A549 (cell line): Measurements from ENCODE around the gene CFAP298. TPM values are rescaled to one million over a fixed set of nuclear protein-coding genes. Genes with fewer than 3 reads are reported as not detected.

ENCODE experiments used
- ATAC-seq, 2 experiments: fragments of 200-7000 bp in 1 of 2; fragments of >200 bp in 1 of 2; cut with Nextera tagmentation in 1 of 2; cut with Tn5 transposase in 1 of 2; 3 replicates each; pipeline versions ENCODE4 v1.8.0 to v1.9.1; 2018 to 2020; ENCODE audit warnings: mild to moderate bottlenecking in 1 of 2, moderate library complexity in 1 of 2
- CTCF ChIA-PET: fragments of 300-600 bp; sonication (Branson Sonifier 250); formaldehyde crosslinking; extraction: SDS; loops from one replicate; lab custom pipeline; 2021; ENCODE audit warnings: antibody characterized with exemption, inconsistent platforms; lab: Yijun Ruan, JAX
- POLR2A ChIA-PET: fragments of 350-600 bp; formaldehyde crosslinking; extraction: SDS; loops from one replicate; lab custom pipeline; 2021; ENCODE audit warnings: antibody characterized with exemption, inconsistent platforms; lab: Yijun Ruan, JAX
- DNase-seq, 2 experiments: peaks; one replicate each; pipeline versions ENCODE4 v3.0.0 to v3.0.0-alpha.2; 2011 to 2016; ENCODE audit warnings: low read depth in 1 of 2, low spot score in 1 of 2
- FAIRE-seq: peaks from 2 replicates; lab custom pipeline; 2011; peaks lifted over from hg19 to GRCh38; lab: Jason Lieb, UNC
- H3K27ac ChIP-seq, 2 experiments: fragments of >200 bp; sonication (Bioruptor Twin); formaldehyde crosslinking; 3 replicates each; pipeline ENCODE4 v1.5.1; 2016 to 2017
- H3K4me1 ChIP-seq: fragments of >200 bp; sonication (Bioruptor Twin); formaldehyde crosslinking; 3 replicates; pipeline ENCODE4 v1.6.1; 2016
- H3K4me2 ChIP-seq: fragments of >200 bp; sonication (Bioruptor Twin); formaldehyde crosslinking; 3 replicates; pipeline ENCODE4 v1.6.1; 2016
- H3K4me3 ChIP-seq: fragments of >200 bp; sonication (Bioruptor Twin); formaldehyde crosslinking; 3 replicates; pipeline ENCODE4 v1.5.1; 2016
- H3K9me3 ChIP-seq: fragments of >200 bp; sonication (Bioruptor Twin); formaldehyde crosslinking; 3 replicates; pipeline ENCODE4 v1.6.1; 2016
- CEBPB ChIP-seq, 2 experiments: fragments of >200 bp in 1 of 2; sonication (Bioruptor Twin) in 1 of 2; formaldehyde crosslinking in 1 of 2; IDR thresholded peaks; 2 replicates each; pipeline ENCODE4 v1.6.1; 2012 to 2016
- CHD4 ChIP-seq: fragments of 200-600 bp; sonication (generic); IDR thresholded peaks from 2 replicates; pipeline ENCODE4 v1.6.1; 2016; ENCODE audit warnings: antibody characterized with exemption, mild to moderate bottlenecking, borderline replicate concordance
- CTCF ChIP-seq: fragments of >200 bp; sonication (Bioruptor Twin); formaldehyde crosslinking; IDR thresholded peaks from 3 replicates; pipeline ENCODE4 v1.5.1; 2016
- ELK1 ChIP-seq: fragments of 150-350 bp; IDR thresholded peaks from 2 replicates; pipeline ENCODE4 v1.6.1; 2014; ENCODE audit warnings: low read depth, mild to moderate bottlenecking, low read length
- FOXS1 ChIP-seq: fragments of 250-450 bp; sonication (Bioruptor Pico); IDR thresholded peaks from 2 replicates; pipeline ENCODE4 v1.5.0; 2020; ENCODE audit warnings: mild to moderate bottlenecking, moderate library complexity
- HES2 ChIP-seq: fragments of >200 bp; sonication (Bioruptor Twin); formaldehyde crosslinking; IDR thresholded peaks from 2 replicates; pipeline ENCODE4 v1.6.1; 2016
- HMGXB4 ChIP-seq: fragments of 250-450 bp; sonication (Bioruptor Pico); IDR thresholded peaks from 2 replicates; pipeline ENCODE4 v1.5.0; 2021; ENCODE audit warnings: mild to moderate bottlenecking, moderate library complexity, borderline replicate concordance
- HOXA7 ChIP-seq: fragments of 250-450 bp; sonication (Bioruptor Pico); IDR thresholded peaks from 2 replicates; pipeline ENCODE4 v1.5.0; 2020; ENCODE audit warnings: mild to moderate bottlenecking, moderate library complexity
- JUN ChIP-seq, 2 experiments: fragments of >200 bp; sonication (Bioruptor Twin); formaldehyde crosslinking; IDR thresholded peaks; 2 replicates in 1 of 2; 3 replicates in 1 of 2; pipeline ENCODE4 v1.6.1; 2016 to 2017
- KDM1A ChIP-seq: fragments of 200-600 bp; sonication (generic); IDR thresholded peaks from 2 replicates; pipeline ENCODE4 v1.6.1; 2016; ENCODE audit warnings: low read depth, mild to moderate bottlenecking
- MAZ ChIP-seq: fragments of 150-350 bp; IDR thresholded peaks from 2 replicates; pipeline ENCODE4 v1.6.1; 2014; ENCODE audit warnings: antibody characterized with exemption, low read depth, low read length, borderline replicate concordance
- MYC ChIP-seq: IDR thresholded peaks from 2 replicates; pipeline ENCODE4 v1.6.1; 2012; ENCODE audit warnings: mild to moderate bottlenecking, inconsistent platforms, low read length, improper control_type of control experiment, borderline replicate concordance
- NPAS2 ChIP-seq: fragments of 250-450 bp; sonication (Bioruptor Pico); IDR thresholded peaks from 2 replicates; pipeline ENCODE4 v1.8.0; 2022; ENCODE audit warnings: mild to moderate bottlenecking, moderate library complexity, borderline replicate concordance
- POLR2AphosphoS2 ChIP-seq: conservative IDR thresholded peaks from 2 replicates; pipeline ENCODE4 v1.6.1; 2012; ENCODE audit warnings: low read length, improper control_type of control experiment, inconsistent platforms
- REST ChIP-seq: fragments of 200-600 bp; sonication (generic); IDR thresholded peaks from 2 replicates; pipeline ENCODE4 v1.6.1; 2016; ENCODE audit warnings: antibody characterized with exemption, mild to moderate bottlenecking, moderate library complexity
- RFX5 ChIP-seq: fragments of 450-650 bp; IDR thresholded peaks from 2 replicates; pipeline ENCODE4 v1.7.1; 2014; ENCODE audit warnings: antibody characterized with exemption, mild to moderate bottlenecking, moderate library complexity
- SMC3 ChIP-seq: fragments of >200 bp; sonication (Bioruptor Twin); formaldehyde crosslinking; IDR thresholded peaks from 3 replicates; pipeline ENCODE4 v1.6.1; 2018; ENCODE audit warnings: inconsistent platforms
- TFCP2L1 ChIP-seq: fragments of 250-450 bp; sonication (Bioruptor Pico); IDR thresholded peaks from 2 replicates; pipeline ENCODE4 v1.5.0; 2021; ENCODE audit warnings: mild to moderate bottlenecking
- USF2 ChIP-seq: fragments of 450-650 bp; IDR thresholded peaks from 2 replicates; pipeline ENCODE4 v1.6.1; 2014; ENCODE audit warnings: antibody characterized with exemption
- ZNF302 ChIP-seq: fragments of 250-450 bp; sonication (Bioruptor Pico); IDR thresholded peaks from 2 replicates; pipeline ENCODE4 v1.9.0; 2021; ENCODE audit warnings: inconsistent platforms, mild to moderate bottlenecking, moderate library complexity
- WGBS: methylation state at CpG from one replicate; pipeline ENCODE4 v1.1.6; 2017; ENCODE audit errors: missing lambda C conversion rate; 5-methylcytosine and 5-hydroxymethylcytosine counted together
- polyA plus RNA-seq, 4 experiments: library from polyadenylated mRNA; depleted of rRNA in 3 of 4; stranded (reverse); fragments of >200 nt; fragmentation: RNase III in 1 of 4; extraction: RNeasy Plus Mini Kit Qiagen cat#74134 plus additional on column Dnase treatment in 1 of 4; gene quantifications; 2 replicates in 3 of 4; 3 replicates in 1 of 4; pipeline ENCODE4 v1.2.3, GENCODE V29; 2011 to 2017

The CFAP298 gene
- polyA plus RNA-seq, 2 of the 4 experiments (the other 2 are of a cell fraction), result 35.6 to 42.3 TPM

GRCh38 chr21:32584472-32584871 is 27.7 kb downstream of the CFAP298 start:
- Histone ChIP-seq H3K4me2 (no peak overlapping the region), H3K27ac (no peak overlapping the region), H3K4me3 (no peak overlapping the region), H3K9me3 (no peaks in the 10 kb centered on the region), H3K4me1 (no peaks in the 10 kb centered on the region)
- ChIA-PET POLR2A (no interaction called here), CTCF (interaction anchor here (1.2 kb wide), 1 partner anchor 15 kb away, joined by 6 read pairs; no protein-coding TSS in a partner anchor)
- 67% methylated on average over 7 of the region's 8 CpGs for WGBS
- no peak for DNase-seq
- ATAC-seq, result no peak
- FAIRE-seq, result no peak
- TF ChIP-seq TFCP2L1 (CRISPR knock-in tag), result no peak
- no peak for TF ChIP-seq HOXA7
- TF ChIP-seq SMC3, result no peak

- Histone ChIP-seq H3K9me3 (no peaks in the 10 kb centered on the region), H3K4me3 (no peak overlapping the region), H3K4me2 (no peak overlapping the region), H3K4me1 (no peaks in the 10 kb centered on the region), H3K27ac (no peak overlapping the region)
- no peak for TF ChIP-seq ELK1
- no peak for TF ChIP-seq MYC
- TF ChIP-seq ZNF302, result no peak
- no peak for TF ChIP-seq KDM1A
- TF ChIP-seq POLR2AphosphoS2, result no peak
- no peak for TF ChIP-seq HES2
- no peak for TF ChIP-seq JUN (IDR thresholded peaks at IDR 0.05)
- TF ChIP-seq MAZ, result no peak
- TF ChIP-seq NPAS2 (CRISPR knock-in tag), result no peak
- FAIRE-seq, result no peak
- ChIA-PET POLR2A (no interaction called here), CTCF (interaction anchor here (3.3 to 3.5 kb wide), 2 partner anchors 12 to 19 kb away, joined by 15 to 18 read pairs; no protein-coding TSS in a partner anchor)
- ATAC-seq, result no peak
- WGBS, result 74% methylated on average over 9 of the region's 13 CpGs
- no peak for DNase-seq
Measured at GRCh38 chr21:32581732-32582131, 30.4 kb downstream of the CFAP298 start.

- no peak overlapping the region for H3K27ac ChIP-seq
- H3K4me2 ChIP-seq, result no peak overlapping the region
- CTCF ChIA-PET, result interaction anchor here (3.3 to 3.5 kb wide), 2 partner anchors 11 to 20 kb away, joined by 15 to 18 read pairs; no protein-coding TSS in a partner anchor
- 76% methylated on average over 13 of the region's 13 CpGs for WGBS
- FAIRE-seq, result no peak
- POLR2A ChIA-PET, result no interaction called here
- no peak for ATAC-seq
- no peaks in the 10 kb centered on the region for H3K4me1 ChIP-seq
- H3K9me3 ChIP-seq, result no peaks in the 10 kb centered on the region
- TF ChIP-seq FOXS1 (CRISPR knock-in tag) (no peak), CTCF (no peak), CEBPB (IDR thresholded peaks at IDR 0.05) (no peak), JUN (IDR thresholded peaks at IDR 0.05) (no peak), MAZ (no peak), HMGXB4 (CRISPR knock-in tag) (no peak), CHD4 (no peak), KDM1A (no peak), USF2 (no peak), REST (no peak), HOXA7 (no peak), RFX5 (no peak)
- DNase-seq, result no peak
- no peak overlapping the region for H3K4me3 ChIP-seq
Measured at GRCh38 chr21:32580949-32581348, 31.2 kb downstream of the CFAP298 start.
